Nucleus accumbens (tissue), 56 donors: Measurements from ENCODE around the gene ARAP2.
A peak's percentile ranks its signal among the peaks of the same experiment; 100 is the strongest.

Experiments
- DNase-seq, 56 donors: peaks; one replicate each; lab custom pipeline; 2025; lab: John Stamatoyannopoulos, UW

The ARAP2 gene

DNA sequence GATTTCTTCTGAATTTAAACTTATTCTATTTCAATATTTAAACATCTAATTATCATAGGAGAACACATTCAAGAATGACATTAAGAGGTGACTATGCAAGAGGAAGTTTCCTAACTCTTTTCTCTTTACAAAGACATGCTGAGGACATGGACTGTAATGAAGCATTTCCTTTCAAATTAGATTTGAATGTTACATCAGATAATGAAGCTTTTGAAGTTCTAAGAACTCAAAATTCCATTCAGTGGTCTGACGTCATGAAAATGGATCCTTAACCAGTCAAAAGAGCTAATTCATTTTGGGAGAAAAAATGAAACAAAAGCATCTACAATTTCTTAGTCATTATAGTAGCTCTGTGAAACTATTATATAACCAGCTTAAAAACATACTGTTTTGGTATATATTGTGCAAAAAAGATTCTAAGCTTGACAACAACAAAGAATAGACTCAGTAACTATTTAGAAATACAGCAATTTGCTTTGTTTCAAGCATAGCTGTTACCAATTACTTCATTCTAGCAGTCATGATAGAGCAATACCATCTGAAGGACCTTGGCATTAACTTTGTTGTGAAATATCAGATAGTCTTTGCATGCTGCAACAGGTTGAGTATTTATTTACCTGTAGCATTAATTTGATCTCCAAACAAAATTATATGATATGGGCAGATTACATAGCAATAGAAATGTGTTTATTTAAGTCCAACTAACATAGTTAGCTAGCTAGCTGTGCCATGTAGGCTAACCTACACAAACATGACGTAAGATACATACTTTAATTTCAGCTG, 23.4 kb upstream of the ARAP2 start:
- no peak for DNase-seq

DNA sequence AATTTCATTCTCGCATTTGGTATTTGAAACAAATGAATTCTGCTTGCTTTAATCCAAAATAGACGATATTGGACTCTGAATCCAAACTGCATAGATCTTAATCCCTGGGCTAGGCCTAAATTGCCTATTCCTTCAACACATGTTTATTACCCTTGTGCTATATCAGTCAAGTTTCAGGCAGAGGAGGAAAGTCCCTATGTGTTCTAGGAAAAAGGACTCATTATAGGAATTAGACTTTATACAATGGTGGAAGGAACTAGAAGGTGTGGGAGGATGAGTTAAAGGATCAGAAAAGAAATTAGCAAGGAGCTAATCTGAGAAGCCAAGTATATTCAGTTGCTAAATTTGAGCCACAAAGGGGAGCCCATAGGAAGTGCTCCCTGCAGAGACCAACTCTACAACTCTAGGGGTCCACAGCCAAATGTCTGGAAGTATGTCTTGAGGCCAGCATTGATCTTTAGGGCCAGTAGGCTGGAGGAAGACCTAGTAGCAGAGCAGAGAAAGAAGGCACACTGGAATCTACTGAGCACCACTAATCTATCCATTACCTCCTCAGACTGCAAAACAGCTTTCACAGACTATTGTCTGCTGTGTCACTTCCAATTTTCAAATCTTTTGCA, 20.0 kb upstream of the ARAP2 start:
- DNase-seq: no peak

DNA sequence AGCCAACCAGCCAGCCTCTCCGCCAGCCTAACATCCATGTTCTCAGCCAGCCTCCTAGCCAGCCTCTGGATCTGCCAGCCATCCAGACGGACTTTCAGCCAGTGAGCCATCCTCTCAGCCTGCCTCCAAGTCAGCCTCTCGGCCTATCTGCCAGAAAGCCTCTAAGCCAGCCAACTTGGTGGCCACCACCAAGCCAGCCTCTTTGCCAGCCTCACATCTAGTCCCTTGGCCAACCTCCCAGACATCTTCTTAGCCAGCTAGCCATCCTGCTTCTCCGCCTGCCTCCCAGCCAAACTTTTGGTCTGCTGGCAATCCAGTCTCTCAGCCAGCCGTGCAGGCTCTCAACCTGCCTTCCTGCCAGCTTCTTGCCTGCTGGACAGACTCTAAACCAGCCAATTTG, 16.4 kb upstream of the ARAP2 start:
- peak in 18 of 56 donors; percentile 7 to 76 (median 32) for DNase-seq

DNA sequence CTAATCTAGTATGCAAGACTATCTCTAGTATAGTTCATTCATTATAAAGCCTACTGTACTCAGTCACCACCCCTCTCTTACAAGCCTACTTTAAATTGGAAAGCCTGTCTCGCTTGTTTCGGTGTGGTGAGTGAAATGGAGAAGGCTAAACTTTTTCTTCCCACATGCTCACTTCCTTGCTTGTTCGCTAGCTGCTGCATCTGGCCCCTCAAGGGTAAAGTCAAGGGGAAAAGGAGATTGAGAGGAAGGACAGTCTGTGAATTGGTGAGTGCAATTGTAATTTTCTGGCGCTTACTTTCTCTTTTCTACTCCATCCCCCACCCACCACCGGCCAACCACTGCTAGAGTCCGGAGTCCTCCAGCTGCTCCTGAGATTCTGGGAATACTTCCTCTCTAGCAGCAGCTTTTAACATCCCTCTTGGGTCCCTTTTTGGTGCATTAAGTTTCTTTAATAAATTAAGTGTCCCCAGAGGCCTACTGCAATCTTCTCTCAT, 12.1 kb upstream of the ARAP2 start:
- DNase-seq: peak in 20 of 56 donors; percentile 9 to 63 (median 29)

DNA sequence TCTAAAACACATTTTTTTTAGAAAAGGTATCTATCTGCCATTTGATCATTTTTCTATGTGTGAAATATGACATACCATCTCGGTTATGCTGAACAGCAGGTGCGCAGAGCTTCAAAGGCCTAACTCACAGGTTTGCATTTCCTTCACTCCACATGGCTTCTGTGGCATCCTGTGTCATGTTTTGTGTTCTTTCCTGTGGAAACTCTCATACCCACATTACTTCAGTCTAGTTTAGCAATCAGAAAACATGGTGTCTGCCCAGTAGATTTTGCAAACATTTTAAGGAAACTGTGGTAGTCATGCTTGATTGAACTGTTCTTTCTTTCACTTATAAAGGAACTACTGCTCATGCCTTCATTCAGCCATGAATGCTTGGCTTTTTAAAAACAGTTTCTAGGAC, 11.3 kb upstream of the ARAP2 start:
- peak in 1 of 56 donors; percentile 39 for DNase-seq

DNA sequence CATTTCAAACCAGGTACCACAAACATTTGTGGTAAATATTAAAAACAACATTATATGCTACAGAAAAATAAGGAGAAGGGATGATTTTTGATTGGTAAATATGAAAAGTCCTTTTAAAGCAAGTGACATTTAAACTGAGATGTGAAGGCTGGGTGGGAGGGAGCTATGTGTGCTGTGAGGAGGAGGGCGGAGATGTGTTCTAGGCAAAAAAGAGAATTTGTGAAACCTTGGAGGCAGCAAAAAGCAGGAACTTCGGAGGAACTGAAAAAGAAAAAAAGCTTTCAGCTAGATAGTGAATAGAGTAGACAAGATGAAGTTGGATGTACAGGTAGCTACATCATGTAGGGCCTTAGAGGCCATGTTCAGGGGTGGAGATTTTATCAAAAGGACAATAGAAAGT, 10.1 kb upstream of the ARAP2 start:
- peak in 8 of 56 donors; percentile 16 to 48 (median 34) for DNase-seq

DNA sequence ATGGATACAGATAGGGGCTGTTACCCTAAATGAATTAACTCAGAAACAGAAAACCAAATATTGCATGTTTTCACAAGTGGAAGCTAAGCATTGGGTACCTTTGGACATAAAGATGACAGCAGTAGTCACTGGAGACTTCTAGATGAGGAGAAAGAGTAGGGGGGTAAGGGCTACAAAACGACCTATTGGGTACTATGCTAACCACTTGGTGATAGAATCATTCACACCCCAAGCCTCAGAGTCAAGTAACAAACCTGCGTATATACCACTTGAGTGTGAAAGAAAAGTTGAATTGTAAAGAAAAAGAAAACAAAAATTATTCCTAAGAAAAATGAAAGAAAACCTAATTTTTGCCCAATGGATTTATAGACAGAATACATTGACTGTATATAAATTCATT, 7.7 kb upstream of the ARAP2 start:
- no peak for DNase-seq

DNA sequence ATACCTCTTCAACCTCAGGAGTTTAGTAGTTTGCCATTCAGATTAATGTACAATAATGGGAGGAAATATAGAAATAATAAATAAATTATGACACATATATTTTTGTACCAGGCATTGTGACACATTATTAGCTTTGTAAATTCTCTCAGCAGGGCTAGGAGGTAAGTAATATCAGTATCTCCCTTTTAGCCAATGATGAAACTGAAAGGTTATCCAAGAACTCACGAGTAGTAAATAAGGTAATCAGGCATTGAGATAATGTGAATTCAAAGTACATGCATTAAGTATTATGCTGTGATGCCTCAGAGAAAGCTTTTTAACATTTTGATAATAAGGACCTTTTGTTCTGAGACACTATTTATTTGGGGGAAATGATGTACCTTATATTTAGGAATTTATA, 5.3 kb upstream of the ARAP2 start:
- DNase-seq: no peak

DNA sequence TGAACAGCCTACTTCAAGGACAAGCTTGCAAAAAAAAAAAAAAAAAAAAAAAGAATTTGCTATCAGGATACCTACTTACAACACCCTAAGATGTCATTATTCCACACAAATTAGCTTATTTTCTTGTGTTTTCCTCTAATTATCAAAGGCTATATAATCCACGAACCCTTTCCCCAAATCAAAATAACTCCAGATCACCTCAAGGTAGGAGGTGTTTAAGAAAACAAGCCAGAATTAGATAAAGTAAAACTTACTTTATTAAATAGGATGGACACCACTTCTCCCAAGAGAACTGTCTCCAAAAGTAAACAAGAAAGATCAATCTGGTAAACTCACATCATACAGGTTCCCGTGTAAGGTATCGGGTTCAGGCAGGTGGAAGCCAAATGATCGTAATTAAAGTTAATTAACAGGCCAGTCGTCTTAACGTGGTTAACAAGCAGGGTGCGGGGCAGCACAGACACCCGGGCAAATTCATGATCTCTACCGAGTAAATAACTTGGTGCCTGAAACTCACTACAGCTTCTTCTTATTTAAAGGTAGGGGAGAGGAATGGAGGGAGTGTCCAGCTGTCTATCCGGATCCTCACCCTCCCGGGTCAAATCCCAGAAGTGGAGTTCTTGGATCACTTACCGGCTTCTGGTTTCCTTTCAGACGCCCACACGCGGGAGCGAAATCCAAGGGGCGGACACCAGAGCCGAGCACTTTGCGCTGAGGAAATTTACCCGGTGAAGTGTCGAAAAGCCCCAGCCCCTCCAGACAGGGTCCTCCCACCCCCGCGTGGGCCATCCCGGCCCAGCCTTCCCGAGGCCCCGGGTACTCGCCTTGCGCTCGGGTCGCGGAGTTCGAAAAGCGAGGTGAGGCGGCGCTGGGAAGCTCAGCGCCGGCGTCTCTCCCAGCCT, 708 bp downstream of the ARAP2 start:
- DNase-seq: peak in 51 of 56 donors; percentile 5 to 80 (median 58)

DNA sequence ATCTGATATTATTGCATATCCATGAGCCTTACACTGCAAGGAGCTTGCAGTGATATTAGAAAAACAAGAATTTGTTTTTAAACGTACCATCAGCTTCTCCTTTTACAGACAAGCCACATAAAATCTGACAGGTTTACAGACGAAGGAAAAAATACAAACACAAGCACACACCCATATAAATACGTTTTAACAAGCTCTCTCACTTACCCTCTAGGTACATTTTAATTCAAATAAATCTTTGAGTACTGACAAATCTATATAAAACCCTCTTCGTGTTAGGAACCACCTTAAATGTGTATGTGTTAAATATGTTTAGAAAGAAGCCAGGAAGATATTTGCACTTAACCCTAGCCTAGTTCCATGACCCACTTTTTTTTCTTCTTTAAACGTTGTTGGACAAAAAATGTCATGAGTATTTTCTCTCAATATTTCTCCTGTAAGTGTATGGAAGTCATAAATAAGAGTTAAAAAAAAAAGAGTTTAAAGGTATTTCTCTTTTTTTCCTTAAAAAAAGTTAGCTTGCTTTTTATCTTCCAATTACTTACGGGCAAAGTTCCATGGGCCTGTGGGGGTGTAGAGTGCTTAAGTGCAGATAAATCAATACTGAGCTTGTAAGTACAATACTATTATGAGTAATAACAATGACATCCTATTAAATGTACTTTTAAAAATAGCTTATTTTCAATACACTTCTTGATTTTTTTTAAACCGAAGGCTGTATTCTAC, 1.5 kb downstream of the ARAP2 start:
- peak in 2 of 56 donors; percentile 18 to 19 for DNase-seq

DNA sequence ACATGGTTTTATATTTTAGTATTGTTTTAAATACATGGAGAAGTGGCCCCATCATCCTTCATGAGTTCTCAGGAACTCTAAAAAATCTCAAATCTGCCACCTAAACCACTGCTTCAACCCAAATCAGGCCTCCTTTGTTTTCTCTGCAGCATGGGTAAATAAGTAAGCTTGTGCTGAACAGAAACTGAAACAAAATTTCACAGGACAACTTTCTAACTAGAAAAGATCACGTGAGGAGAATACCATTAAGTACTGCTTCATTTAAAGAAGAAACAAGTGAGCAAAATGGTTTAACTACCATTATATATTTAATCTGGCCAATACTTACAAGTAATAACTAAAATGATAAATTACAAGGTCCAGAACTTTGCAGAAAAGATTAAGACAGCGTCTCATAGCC, 2.5 kb downstream of the ARAP2 start:
- no peak for DNase-seq

DNA sequence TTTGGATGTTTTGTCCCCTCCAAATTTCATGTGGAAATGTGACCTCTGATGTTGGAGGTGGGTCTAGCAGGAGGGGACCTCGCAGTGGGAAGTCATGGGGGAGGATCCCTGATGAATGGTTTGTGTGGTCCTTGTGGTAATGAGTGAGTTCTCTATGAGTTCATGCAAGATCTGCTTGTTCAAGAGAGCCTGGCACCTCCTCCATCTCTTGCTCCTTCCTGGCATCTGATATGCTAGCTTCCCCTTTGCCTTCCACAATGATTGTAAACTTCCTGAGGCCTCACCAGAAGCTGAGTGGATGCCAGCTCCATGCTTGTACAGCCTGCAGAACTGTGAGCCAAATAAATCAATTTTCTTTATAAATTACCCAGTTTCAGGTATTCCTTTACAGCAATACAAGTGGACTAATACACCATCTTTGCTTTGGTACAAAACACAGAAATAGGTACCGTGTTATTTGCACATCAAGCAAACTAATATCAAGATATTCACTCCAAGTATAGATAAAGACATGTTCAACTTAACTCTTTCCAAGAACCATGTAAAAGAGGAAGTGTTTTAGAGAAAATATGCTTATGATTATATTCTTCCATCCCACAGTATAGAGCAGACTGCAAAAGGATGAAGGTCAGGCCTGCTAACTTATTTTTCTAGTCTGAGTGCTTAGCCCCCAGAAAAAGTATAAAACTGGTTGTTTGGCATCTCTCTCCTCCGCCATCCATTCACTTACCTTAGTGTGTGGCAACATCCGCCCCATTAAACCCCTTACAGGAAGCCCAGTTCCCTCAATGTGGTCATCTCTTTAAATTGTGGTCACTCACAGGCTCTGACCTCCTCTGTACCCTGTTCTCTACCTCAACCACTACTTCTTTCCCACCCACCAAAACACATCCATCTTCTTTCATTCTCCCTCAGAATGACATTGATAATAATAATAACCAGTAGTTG, 6.7 kb downstream of the ARAP2 start:
- DNase-seq: no peak

DNA sequence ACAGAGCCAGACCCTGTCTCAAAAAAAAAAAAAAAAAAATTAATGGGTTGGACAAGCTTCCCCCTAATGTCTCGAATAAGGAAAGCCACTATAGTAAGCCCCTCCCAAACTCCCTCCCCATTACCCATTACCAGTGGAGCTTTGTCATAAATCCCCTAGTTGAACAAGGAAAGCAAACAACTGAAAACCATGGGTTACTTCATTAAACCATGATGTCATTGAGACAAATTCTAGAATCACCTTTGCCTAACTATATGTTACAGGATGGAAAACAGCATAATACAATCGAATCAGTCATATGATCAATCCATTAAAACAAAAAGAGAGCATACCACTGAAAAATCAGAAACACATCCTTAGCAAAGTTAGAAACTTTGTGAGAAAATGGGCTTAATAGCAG, 8.2 kb downstream of the ARAP2 start:
- DNase-seq: no peak

DNA sequence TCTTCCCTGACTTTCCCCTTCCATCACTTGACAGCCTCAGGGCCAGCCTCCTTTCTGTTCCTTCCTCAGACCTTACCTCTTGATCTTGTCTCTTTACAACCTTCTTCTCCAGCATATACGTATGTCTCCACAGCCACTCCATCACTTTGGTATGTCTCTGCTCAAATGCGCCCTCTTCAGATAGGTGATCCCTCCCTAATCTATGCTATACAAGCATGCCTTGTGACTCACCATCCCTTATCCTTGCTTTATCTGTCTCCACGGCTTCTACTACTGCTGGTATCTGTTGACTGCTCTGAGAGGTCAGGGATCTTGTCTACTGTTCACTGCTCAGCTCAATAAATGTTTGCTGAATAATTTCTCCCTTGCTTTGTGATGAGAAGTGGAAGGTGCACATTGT, 9.0 kb downstream of the ARAP2 start:
- DNase-seq: no peak

DNA sequence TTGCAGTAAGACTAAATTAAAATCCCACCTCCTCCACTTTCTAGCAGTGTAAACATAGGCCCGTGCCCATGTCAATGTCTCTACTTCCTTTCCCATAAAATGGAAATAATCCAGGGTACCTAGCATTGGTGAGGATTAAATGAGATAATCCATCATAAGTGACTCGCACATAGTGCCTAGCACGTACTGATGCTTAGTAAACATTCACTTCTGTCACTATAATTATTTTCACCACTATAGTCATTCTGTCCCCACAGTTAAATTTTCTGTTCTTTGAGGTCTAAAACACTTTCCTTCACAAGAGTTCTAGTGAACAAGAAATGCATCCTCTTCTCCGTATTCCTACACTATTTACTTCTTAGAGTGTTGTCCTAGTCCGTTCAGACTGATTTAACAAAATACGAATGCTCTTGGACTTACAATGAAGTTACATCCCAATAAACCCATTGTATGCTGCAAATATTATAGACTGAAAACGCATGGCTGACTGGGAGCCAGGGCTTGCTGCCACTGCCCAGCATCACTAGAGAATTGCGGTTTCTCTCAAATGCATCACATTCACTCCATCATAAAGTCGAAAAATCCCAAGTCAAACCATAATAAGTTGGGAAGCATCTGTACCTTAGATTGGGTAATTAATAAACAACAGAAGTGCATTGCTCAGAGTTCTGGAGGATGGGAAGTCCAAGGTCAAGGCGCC, 10.6 kb downstream of the ARAP2 start:
- no peak for DNase-seq

DNA sequence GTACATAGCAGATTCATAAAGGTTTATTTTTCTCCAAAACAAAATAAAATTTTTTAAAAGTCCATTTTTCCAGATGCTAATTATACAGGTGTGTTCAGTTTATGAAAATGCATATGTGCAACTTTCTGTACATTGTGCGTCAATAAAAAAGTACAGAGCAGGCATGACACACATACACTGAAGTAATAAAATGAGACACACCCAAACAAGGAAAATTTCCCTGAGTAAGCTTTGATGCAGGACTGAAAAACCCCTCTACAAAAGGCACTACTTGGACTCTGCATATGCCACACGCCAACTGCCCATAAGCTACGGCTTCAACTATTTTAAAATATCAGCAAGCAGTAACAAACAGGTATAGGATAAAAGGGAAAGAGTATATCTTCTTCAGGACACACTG, 13.8 kb downstream of the ARAP2 start:
- DNase-seq: no peak

DNA sequence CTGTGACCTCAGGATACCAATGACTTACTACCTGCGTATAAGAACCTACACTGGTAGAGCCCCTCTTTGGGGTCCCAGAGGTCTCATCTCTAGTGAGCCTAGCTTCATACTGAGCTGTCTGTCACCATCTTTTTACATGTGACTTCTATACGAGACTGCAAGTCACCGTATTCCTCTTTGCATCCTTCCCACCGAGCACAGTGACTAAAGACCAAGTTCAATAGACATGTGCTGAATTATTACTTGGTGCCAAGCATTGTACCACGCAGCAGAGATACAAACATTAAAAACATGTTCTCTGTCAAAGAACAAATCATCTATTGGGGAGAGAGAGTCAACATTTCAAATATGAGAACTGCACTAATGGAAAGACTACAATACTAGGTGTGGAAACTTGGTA, 16.4 kb downstream of the ARAP2 start:
- DNase-seq: no peak

DNA sequence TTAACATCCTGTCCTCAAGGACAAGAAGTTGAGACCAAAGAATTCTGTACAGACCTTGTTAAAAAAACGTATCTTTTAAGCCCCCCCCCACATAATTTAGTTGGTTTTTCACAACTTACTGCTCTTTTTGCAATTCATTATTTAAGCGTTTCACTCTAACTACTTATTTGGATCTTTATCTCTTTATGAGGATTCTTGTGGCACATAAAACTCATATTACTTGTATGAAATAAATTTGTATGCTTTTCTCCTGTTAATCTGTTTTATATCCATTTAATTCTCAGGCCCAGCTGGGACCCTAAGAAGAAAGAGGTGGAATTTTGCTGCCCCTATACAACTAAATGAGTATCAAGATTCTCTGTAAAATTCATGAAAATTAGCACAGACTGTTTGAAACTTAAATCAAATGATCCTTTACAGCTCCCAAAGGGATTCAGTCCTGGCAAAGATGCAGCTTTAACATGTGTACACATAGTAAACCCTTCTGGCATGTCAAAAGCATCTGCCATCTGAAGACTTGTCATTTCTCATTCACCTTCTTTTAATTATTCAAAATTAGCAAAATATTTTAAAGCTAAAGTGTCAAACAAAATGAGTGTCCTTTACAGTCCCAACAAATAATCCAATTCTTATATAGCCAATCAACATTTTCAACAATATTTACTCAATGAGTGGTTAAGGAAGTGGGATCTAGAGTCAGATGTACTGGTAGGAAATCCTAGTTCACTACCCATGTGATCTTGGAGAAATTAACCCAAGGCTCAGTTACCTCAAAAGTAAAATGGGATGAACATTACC, 17.7 kb downstream of the ARAP2 start:
- no peak for DNase-seq
